Measurements from ENCODE around the gene RNF144B. TPM values are rescaled to one million over a fixed set of nuclear protein-coding genes. Genes with fewer than 3 reads are reported as not detected.

The RNF144B gene
- total and polyA plus RNA-seq, 2 of the 13 experiments (the other 11 are each of a cell fraction or from before 2014, with no cell fraction given), result 1.8 to 4.3 TPM

DNA sequence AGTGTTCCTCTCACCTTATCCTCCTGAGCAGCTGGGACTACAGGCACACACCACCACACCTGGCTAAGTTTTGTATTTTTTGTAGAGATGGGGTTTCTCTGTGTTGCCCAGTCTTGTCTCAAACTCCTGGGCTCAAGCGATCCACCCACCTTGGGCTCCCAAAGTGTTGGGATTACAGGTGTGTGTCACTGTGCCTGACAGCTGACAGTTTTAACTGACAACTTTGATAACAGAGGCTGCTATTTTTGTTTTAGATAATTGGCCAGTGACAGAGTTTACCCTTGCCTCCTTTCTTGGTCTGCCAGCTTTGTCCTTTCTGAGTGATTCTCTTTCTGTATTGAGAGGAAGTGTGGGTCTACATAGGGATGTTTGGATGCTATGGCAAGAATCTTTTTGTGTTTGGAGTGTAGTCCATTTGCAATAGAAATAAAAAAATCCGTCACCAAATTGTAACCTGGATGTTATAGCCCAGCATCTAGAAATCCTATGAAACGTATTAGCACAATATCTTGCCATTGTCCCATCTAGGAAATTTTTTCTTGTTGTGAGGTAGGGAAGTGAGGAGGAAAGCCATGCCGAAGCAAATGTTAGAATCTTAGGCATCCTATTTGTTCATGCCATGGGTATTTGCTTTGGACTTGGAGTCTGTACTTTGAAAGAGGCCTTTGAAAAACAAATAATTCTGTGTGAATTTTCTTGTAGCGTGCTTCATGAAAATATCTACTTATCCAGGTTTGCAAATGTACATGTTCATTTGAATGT, 80.8 kb downstream of the RNF144B start (continued):
- no peak for TF ChIP-seq PRPF4 (IDR thresholded peaks at IDR 0.05; ENCODE audit: low read depth, low read length, poor library complexity, severe bottlenecking)
- no peak for TF ChIP-seq IKZF5 (CRISPR knock-in tag; IDR thresholded peaks at IDR 0.05)
- TF ChIP-seq, protein P1, sequence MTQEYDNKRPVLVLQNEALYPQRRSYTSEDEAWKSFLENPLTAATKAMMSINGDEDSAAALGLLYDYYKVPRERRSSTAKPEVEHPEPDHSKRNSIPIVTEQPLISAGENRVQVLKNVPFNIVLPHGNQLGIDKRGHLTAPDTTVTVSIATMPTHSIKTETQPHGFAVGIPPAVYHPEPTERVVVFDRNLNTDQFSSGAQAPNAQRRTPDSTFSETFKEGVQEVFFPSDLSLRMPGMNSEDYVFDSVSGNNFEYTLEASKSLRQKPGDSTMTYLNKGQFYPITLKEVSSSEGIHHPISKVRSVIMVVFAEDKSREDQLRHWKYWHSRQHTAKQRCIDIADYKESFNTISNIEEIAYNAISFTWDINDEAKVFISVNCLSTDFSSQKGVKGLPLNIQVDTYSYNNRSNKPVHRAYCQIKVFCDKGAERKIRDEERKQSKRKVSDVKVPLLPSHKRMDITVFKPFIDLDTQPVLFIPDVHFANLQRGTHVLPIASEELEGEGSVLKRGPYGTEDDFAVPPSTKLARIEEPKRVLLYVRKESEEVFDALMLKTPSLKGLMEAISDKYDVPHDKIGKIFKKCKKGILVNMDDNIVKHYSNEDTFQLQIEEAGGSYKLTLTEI (CRISPR knock-in tag; conservative IDR thresholded peaks at IDR 0.05), result no peak
- TF ChIP-seq ZSCAN21 (CRISPR knock-in tag; IDR thresholded peaks at IDR 0.05; ENCODE audit: borderline replicate concordance), result no peak
- no peak for TF ChIP-seq TCF12 (IDR thresholded peaks at IDR 0.05)
- TF ChIP-seq TCF12 (CRISPR knock-in tag; IDR thresholded peaks at IDR 0.05), result no peak
- no peak for TF ChIP-seq GPN1 (CRISPR knock-in tag; IDR thresholded peaks at IDR 0.05; ENCODE audit: borderline replicate concordance)
- TF ChIP-seq ZNF430 (CRISPR knock-in tag; IDR thresholded peaks at IDR 0.05), result no peak
- TF ChIP-seq ZNF737 (CRISPR knock-in tag; IDR thresholded peaks at IDR 0.05; ENCODE audit: borderline replicate concordance), result no peak
- TF ChIP-seq SP4 (CRISPR knock-in tag; IDR thresholded peaks at IDR 0.05), result no peak
- no peak for TF ChIP-seq ZNF274 (CRISPR knock-in tag; IDR thresholded peaks at IDR 0.05)
- no peak for TF ChIP-seq MED8 (CRISPR knock-in tag; IDR thresholded peaks at IDR 0.05; ENCODE audit: insufficient replicate concordance)
- TF ChIP-seq ZFY (CRISPR knock-in tag; IDR thresholded peaks at IDR 0.05), result no peak
- TF ChIP-seq RCOR2 (CRISPR knock-in tag; IDR thresholded peaks at IDR 0.05), result no peak
- no peak for TF ChIP-seq TIGD3 (CRISPR knock-in tag; IDR thresholded peaks at IDR 0.05; ENCODE audit: borderline replicate concordance)
- TF ChIP-seq ZNF7 (CRISPR knock-in tag; IDR thresholded peaks at IDR 0.05), result no peak
- no peak for TF ChIP-seq MEIS1 (CRISPR knock-in tag; IDR thresholded peaks at IDR 0.05; ENCODE audit: borderline replicate concordance)
- TF ChIP-seq, protein P2, sequence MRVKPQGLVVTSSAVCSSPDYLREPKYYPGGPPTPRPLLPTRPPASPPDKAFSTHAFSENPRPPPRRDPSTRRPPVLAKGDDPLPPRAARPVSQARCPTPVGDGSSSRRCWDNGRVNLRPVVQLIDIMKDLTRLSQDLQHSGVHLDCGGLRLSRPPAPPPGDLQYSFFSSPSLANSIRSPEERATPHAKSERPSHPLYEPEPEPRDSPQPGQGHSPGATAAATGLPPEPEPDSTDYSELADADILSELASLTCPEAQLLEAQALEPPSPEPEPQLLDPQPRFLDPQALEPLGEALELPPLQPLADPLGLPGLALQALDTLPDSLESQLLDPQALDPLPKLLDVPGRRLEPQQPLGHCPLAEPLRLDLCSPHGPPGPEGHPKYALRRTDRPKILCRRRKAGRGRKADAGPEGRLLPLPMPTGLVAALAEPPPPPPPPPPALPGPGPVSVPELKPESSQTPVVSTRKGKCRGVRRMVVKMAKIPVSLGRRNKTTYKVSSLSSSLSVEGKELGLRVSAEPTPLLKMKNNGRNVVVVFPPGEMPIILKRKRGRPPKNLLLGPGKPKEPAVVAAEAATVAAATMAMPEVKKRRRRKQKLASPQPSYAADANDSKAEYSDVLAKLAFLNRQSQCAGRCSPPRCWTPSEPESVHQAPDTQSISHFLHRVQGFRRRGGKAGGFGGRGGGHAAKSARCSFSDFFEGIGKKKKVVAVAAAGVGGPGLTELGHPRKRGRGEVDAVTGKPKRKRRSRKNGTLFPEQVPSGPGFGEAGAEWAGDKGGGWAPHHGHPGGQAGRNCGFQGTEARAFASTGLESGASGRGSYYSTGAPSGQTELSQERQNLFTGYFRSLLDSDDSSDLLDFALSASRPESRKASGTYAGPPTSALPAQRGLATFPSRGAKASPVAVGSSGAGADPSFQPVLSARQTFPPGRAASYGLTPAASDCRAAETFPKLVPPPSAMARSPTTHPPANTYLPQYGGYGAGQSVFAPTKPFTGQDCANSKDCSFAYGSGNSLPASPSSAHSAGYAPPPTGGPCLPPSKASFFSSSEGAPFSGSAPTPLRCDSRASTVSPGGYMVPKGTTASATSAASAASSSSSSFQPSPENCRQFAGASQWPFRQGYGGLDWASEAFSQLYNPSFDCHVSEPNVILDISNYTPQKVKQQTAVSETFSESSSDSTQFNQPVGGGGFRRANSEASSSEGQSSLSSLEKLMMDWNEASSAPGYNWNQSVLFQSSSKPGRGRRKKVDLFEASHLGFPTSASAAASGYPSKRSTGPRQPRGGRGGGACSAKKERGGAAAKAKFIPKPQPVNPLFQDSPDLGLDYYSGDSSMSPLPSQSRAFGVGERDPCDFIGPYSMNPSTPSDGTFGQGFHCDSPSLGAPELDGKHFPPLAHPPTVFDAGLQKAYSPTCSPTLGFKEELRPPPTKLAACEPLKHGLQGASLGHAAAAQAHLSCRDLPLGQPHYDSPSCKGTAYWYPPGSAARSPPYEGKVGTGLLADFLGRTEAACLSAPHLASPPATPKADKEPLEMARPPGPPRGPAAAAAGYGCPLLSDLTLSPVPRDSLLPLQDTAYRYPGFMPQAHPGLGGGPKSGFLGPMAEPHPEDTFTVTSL (CRISPR knock-in tag; IDR thresholded peaks at IDR 0.05; ENCODE audit: borderline replicate concordance), result peak; percentile 92; the same call in 1 of the 2 replicates
- no peak for TF ChIP-seq ZNF572 (CRISPR knock-in tag; IDR thresholded peaks at IDR 0.05)
